ENCODE results near the gene PLCG2. TPM values are rescaled to one million over a fixed set of nuclear protein-coding genes. Genes with fewer than 3 reads are reported as not detected.

PLCG2 gene
- total and polyA plus RNA-seq, 2 of the 8 experiments (the other 6 are each of a cell fraction or from before 2014, with no cell fraction given) = 6.1 to 6.9 TPM

DNA sequence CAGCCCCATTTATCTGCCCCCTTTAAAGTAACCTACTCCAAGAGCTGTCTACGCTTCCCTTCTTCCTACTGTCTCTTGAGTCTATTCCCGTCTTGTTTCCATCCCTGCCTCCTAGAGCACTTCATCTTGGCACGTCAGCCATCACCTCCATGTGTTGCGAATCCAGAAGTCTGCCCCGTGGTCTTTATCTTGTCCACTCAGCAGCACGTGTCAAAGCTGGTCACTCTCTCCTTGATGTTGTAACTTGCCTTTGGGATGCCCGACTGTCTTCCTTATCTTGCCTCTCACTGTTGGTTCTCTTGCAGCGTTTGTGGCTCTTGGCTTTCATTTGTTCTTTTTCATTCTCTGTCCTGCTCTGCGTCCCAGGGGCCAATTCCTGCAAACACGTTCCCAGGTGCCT is 99.4 kb downstream of the PLCG2 start:
- no peak overlapping the region for H4K5ac ChIP-seq (ENCODE audit: insufficient read length, low read depth, low read length)
- H2BK15ac ChIP-seq (ENCODE audit: low read length) = no peak overlapping the region
- H3K79me2 ChIP-seq (ENCODE audit: control insufficient read depth in 1 of 2, insufficient read depth in 2 of 2, low read length in 2 of 2) = no peaks in the 10 kb centered on the region
- no peak overlapping the region for H3K14ac ChIP-seq (ENCODE audit: insufficient read length)
- no peak overlapping the region for H4K91ac ChIP-seq (replicated peaks; ENCODE audit: insufficient read length, low read length)
- no peak overlapping the region for H2BK5ac ChIP-seq (ENCODE audit: low read depth, low read length)
- H3K27ac ChIP-seq (ENCODE audit: low read depth, low read length) = no peak overlapping the region
- no peaks in the 10 kb centered on the region for H4K20me1 ChIP-seq (replicated peaks in 1 of 2; ENCODE audit: control insufficient read depth in 1 of 2, insufficient read depth in 2 of 2, low read length in 2 of 2)
- H3K4ac ChIP-seq (replicated peaks; ENCODE audit: insufficient read length, low read depth, low read length) = no peak overlapping the region
- peaks cover 6 to 19% (median 11%) of the 10 kb centered on the region in 4 experiments for H3K4me1 ChIP-seq (replicated peaks in 1 of 4; ENCODE audit: control insufficient read depth in 3 of 4, insufficient read depth in 4 of 4, low read length in 3 of 4)
- no peaks in the 10 kb centered on the region for H3K36me3 ChIP-seq (ENCODE audit: control insufficient read depth in 2 of 4, insufficient read depth in 4 of 4, low read length in 3 of 4)
- H2AFZ ChIP-seq (ENCODE audit: low read length) = no peak overlapping the region
- H4K8ac ChIP-seq (ENCODE audit: extremely low read depth, insufficient read depth, low read length) = no peak overlapping the region
- H3K56ac ChIP-seq (replicated peaks; ENCODE audit: insufficient read length, low read depth, low read length) = no peak overlapping the region
- no peak overlapping the region for H3K4me2 ChIP-seq (ENCODE audit: insufficient read depth in 1 of 2, low read depth in 2 of 2, low read length in 2 of 2)
- WGBS, 2 experiments (ENCODE audit: extremely low coverage in 1 of 2, insufficient coverage in 1 of 2, insufficient read length in 1 of 2, insufficient replicate concordance in 2 of 2, low coverage in 1 of 2, low lambda C conversion rate in 2 of 2, missing lambda C conversion rate in 1 of 2) = 93% methylated on average over 10 of the region's 10 CpGs; no CpG with 5 or more reads in 1 of the 2 experiments
- H3K18ac ChIP-seq (ENCODE audit: extremely low read depth, low read length) = no peak overlapping the region
- H3K4me3 ChIP-seq (ENCODE audit: extremely low read depth in 1 of 4, insufficient read depth in 2 of 4, low read depth in 3 of 4, low read length in 4 of 4) = no peak overlapping the region
- TF ChIP-seq CEBPB (IDR thresholded peaks at IDR 0.05; ENCODE audit: low read depth, low read length) (no peak), CTBP2 (IDR thresholded peaks at IDR 0.05; ENCODE audit: borderline replicate concordance, insufficient read depth, insufficient read length, low read length) (no peak), SIN3A (conservative IDR thresholded peaks at IDR 0.05 in 1 of 2, IDR thresholded peaks at IDR 0.05 in 1 of 2; ENCODE audit: low read depth in 1 of 2, low read length in 2 of 2) (no peak), CBX8 (IDR thresholded peaks at IDR 0.05; ENCODE audit: borderline replicate concordance, low read depth, low read length) (no peak)
- FAIRE-seq (no peak), DNase-seq (ENCODE audit: low read depth in 1 of 2, low spot score in 2 of 2) (no peak)
- H2BK20ac ChIP-seq (ENCODE audit: low read length) = no peak overlapping the region
- no peak overlapping the region for H2BK12ac ChIP-seq (ENCODE audit: low read depth, low read length)
- ChIA-PET CTCF (ENCODE audit: partially characterized antibody) (interaction anchor here (0.5 to 3.4 kb wide), 16 partner anchors 8 to 1984 kb away, joined by 3 to 26 read pairs (median 4); no protein-coding TSS in a partner anchor), POLR2A (ENCODE audit: partially characterized antibody) (no interaction called here)
- no peaks in the 10 kb centered on the region for H3K23me2 ChIP-seq (ENCODE audit: low read depth, low read length)
- H3K27me3 ChIP-seq (replicated peaks in 1 of 4; ENCODE audit: control insufficient read depth in 3 of 4, extremely low read depth in 1 of 4, insufficient read depth in 3 of 4, low read length in 3 of 4) = no peaks in the 10 kb centered on the region
- no peak overlapping the region for H3K23ac ChIP-seq (ENCODE audit: insufficient read length)
- H3K9me3 ChIP-seq (ENCODE audit: insufficient read depth in 2 of 2, low read depth in 1 of 2, low read length in 1 of 2) = no peaks in the 10 kb centered on the region
- H3K79me1 ChIP-seq (ENCODE audit: low read depth, low read length) = no peaks in the 10 kb centered on the region
- no peak overlapping the region for H2BK120ac ChIP-seq (replicated peaks; ENCODE audit: low read depth, low read length)
- no peak overlapping the region for H2AK5ac ChIP-seq (ENCODE audit: low read depth, low read length)
- H3K9ac ChIP-seq (replicated peaks in 1 of 4; ENCODE audit: extremely low read depth in 1 of 4, low read depth in 3 of 4, low read length in 3 of 4) = no peak overlapping the region
